Astrocyte (in vitro differentiated cells and primary cell): Measurements from ENCODE around the gene SLC12A5. TPM values are rescaled to one million over a fixed set of nuclear protein-coding genes. Genes with fewer than 3 reads are reported as not detected.
"Not testable (repeated sequence)": the region's sequence is repeated elsewhere in the genome, so short reads cannot be mapped to it uniquely, and the experiment has no call there.

ENCODE experiments used
- DNase-seq: peaks from one replicate; pipeline ENCODE4 v3.0.0-alpha.2; 2010; ENCODE audit warnings: low read depth
- FAIRE-seq: peaks from 2 replicates; lab custom pipeline; 2011; peaks lifted over from hg19 to GRCh38; lab: Jason Lieb, UNC
- H2AFZ ChIP-seq: 2 replicates; pipeline ENCODE4 v1.6.0; 2012; ENCODE audit warnings: low read depth, low read length, inconsistent platforms
- H3K27ac ChIP-seq: 2 replicates; pipeline ENCODE4 v1.5.1; 2011; ENCODE audit warnings: low read depth, low read length, inconsistent platforms
- H3K27me3 ChIP-seq: 2 replicates; pipeline ENCODE4 v1.6.0; 2011; ENCODE audit warnings: low read length, inconsistent platforms; ENCODE audit not compliant: insufficient read depth
- H3K36me3 ChIP-seq: 2 replicates; pipeline ENCODE4 v1.5.1; 2011; ENCODE audit warnings: low read length, inconsistent platforms; ENCODE audit not compliant: insufficient read depth
- H3K4me1 ChIP-seq: 2 replicates; pipeline ENCODE4 v1.5.1; 2011; ENCODE audit warnings: low read length, inconsistent platforms; ENCODE audit not compliant: insufficient read depth
- H3K4me2 ChIP-seq: 2 replicates; pipeline ENCODE4 v1.6.0; 2012; ENCODE audit warnings: low read length, inconsistent platforms
- H3K4me3 ChIP-seq: 2 replicates; pipeline ENCODE4 v1.5.1; 2011; ENCODE audit warnings: low read depth, mild to moderate bottlenecking, low read length, inconsistent platforms; ENCODE audit not compliant: insufficient read depth
- H3K79me2 ChIP-seq: 2 replicates; pipeline ENCODE4 v1.6.0; 2012; ENCODE audit warnings: mild to moderate bottlenecking, low read length, inconsistent platforms; ENCODE audit not compliant: insufficient read depth
- H3K9ac ChIP-seq: 2 replicates; pipeline ENCODE4 v1.6.0; 2012; ENCODE audit warnings: mild to moderate bottlenecking, low read length, inconsistent platforms
- H3K9me3 ChIP-seq: 2 replicates; pipeline ENCODE4 v1.5.1; 2012; ENCODE audit warnings: low read depth, mild to moderate bottlenecking, low read length, inconsistent platforms; ENCODE audit not compliant: insufficient read depth
- H4K20me1 ChIP-seq: 2 replicates; pipeline ENCODE4 v1.6.0; 2012; ENCODE audit warnings: low read length, inconsistent platforms; ENCODE audit not compliant: insufficient read depth
- H3K27ac Mint-ChIP-seq: one replicate; pipeline ENCODE4 v1.8.0; 2021; ENCODE audit warnings: mild to moderate bottlenecking, mixed read lengths; ENCODE audit not compliant: unreplicated experiment
- H3K27me3 Mint-ChIP-seq: one replicate; pipeline ENCODE4 v1.8.0; 2021; ENCODE audit warnings: low read depth, mixed read lengths; ENCODE audit not compliant: unreplicated experiment
- H3K36me3 Mint-ChIP-seq: one replicate; pipeline ENCODE4 v1.8.0; 2021; ENCODE audit warnings: low read depth, mixed read lengths; ENCODE audit not compliant: unreplicated experiment
- H3K4me1 Mint-ChIP-seq: one replicate; pipeline ENCODE4 v1.8.0; 2021; ENCODE audit warnings: low read depth, mixed read lengths; ENCODE audit not compliant: unreplicated experiment
- H3K4me3 Mint-ChIP-seq: one replicate; pipeline ENCODE4 v1.8.0; 2021; ENCODE audit warnings: mild to moderate bottlenecking, moderate library complexity, mixed read lengths; ENCODE audit not compliant: unreplicated experiment
- H3K9me3 Mint-ChIP-seq: one replicate; pipeline ENCODE4 v1.8.0; 2021; ENCODE audit warnings: mild to moderate bottlenecking, mixed read lengths; ENCODE audit not compliant: unreplicated experiment
- EZH2 ChIP-seq: IDR thresholded peaks from 2 replicates; pipeline ENCODE4 v1.6.1; 2012; ENCODE audit warnings: mild to moderate bottlenecking, low read length, inconsistent platforms; ENCODE audit not compliant: insufficient read depth
- total RNA-seq: library from RNA; stranded (reverse); gene quantifications from 2 replicates; pipeline ENCODE4 v1.2.1, GENCODE V29; 2021
- TF ChIP-seq, protein P1 (sequence below): IDR thresholded peaks from 2 replicates; pipeline ENCODE4 v1.5.1; 2011; ENCODE audit warnings: low read depth, mild to moderate bottlenecking, inconsistent platforms, low read length, moderate library complexity; ENCODE audit not compliant: insufficient read depth

The SLC12A5 gene
- total RNA-seq, 1 donor from 2014 or later: 14.6 TPM

DNA sequence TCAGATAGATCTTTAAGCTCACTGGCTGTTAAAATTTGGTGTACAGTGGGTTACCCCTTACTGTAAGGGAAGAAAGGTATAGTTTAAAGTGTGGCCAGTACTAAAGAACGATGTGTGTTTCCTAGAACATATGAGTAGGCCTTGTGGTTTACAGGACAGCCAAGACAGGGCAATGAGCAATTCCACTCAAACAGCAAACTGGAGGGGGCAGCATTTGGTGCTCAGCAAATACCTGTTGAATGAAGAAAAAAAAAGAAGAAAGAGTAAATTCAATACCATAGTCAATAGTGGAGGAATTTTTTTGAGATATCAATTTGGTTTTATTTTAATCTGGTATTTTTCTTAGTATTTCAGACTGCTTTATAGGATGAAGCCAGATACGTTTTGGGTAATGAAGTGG is 64.5 kb downstream of the SLC12A5 start:
- Mint-ChIP-seq H3K9me3 (no peaks in the 10 kb centered on the region), H3K4me3 (no peak overlapping the region), H3K36me3 (no peaks in the 10 kb centered on the region), H3K27me3 (peaks cover 3% of the 10 kb centered on the region), H3K4me1 (no peaks in the 10 kb centered on the region), H3K27ac (no peak overlapping the region)
- no peak for FAIRE-seq
- no peak for TF ChIP-seq EZH2
- TF ChIP-seq, protein P1, sequence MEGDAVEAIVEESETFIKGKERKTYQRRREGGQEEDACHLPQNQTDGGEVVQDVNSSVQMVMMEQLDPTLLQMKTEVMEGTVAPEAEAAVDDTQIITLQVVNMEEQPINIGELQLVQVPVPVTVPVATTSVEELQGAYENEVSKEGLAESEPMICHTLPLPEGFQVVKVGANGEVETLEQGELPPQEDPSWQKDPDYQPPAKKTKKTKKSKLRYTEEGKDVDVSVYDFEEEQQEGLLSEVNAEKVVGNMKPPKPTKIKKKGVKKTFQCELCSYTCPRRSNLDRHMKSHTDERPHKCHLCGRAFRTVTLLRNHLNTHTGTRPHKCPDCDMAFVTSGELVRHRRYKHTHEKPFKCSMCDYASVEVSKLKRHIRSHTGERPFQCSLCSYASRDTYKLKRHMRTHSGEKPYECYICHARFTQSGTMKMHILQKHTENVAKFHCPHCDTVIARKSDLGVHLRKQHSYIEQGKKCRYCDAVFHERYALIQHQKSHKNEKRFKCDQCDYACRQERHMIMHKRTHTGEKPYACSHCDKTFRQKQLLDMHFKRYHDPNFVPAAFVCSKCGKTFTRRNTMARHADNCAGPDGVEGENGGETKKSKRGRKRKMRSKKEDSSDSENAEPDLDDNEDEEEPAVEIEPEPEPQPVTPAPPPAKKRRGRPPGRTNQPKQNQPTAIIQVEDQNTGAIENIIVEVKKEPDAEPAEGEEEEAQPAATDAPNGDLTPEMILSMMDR: no peak
- Histone ChIP-seq H3K4me3 (no peak overlapping the region), H3K9ac (no peak overlapping the region), H3K4me1 (peaks cover 2% of the 10 kb centered on the region), H3K4me2 (no peak overlapping the region), H4K20me1 (peaks cover 7% of the 10 kb centered on the region), H3K27ac (no peak overlapping the region), H2AFZ (no peak overlapping the region), H3K36me3 (no peaks in the 10 kb centered on the region), H3K27me3 (peaks cover 2% of the 10 kb centered on the region), H3K9me3 (no peaks in the 10 kb centered on the region), H3K79me2 (peaks cover 10% of the 10 kb centered on the region)
- DNase-seq: no peak

DNA sequence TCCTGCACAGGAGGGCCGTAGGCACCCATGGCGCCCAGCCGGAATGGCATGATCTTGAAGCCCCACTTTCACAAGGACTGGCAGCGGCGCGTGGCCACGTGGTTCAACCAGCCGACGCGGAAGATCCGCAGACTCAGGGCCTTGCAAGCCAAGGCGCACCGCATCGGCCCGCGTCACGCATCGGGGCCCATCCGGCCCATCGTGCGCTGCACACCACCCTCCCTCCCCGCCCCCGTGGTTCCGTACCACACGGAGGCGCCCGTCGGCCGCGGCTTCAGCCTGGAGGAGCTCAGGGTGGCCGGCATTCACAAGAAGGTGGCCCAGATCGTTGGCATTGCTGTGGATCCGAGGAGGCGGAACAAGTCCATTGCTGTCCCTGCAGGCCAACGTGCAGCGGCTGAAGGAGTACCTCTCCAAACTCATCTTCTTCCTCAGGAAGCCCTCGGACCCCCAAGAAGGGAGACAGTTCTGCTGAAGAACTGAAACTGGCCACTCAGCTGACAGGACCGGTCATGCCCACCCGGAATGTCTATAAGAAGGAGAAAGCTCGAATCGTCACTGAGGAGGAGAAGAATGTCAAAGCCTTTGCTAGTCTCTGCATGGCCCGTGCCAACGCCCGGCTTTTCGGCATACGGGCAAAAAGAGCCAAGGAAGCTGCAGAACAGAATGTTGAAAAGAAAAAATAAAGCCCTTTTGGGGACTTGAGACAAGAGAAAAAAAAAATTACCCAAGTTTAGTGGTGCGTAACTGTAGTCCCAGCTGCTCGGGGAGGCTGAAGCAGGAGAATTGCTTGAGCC is 70.7 kb downstream of the SLC12A5 start:
- Histone ChIP-seq H3K9ac (no peak overlapping the region), H3K4me2 (peak overlapping the region; percentile 26), H3K27ac (no peak overlapping the region), H3K4me1 (no peaks in the 10 kb centered on the region), H3K36me3 (no peaks in the 10 kb centered on the region), H3K4me3 (no peak overlapping the region), H3K9me3 (no peaks in the 10 kb centered on the region), H3K27me3 (peaks cover 31% of the 10 kb centered on the region), H3K79me2 (no peaks in the 10 kb centered on the region), H4K20me1 (no peaks in the 10 kb centered on the region), H2AFZ (no peak overlapping the region)
- Mint-ChIP-seq H3K9me3 (peaks cover 3% of the 10 kb centered on the region), H3K27me3 (peaks cover 34% of the 10 kb centered on the region), H3K4me3 (peak overlapping the region; percentile 45), H3K27ac (no peak overlapping the region), H3K36me3 (no peaks in the 10 kb centered on the region), H3K4me1 (no peaks in the 10 kb centered on the region)
- no peak for DNase-seq
- TF ChIP-seq, protein P1: no peak
- peak; percentile 71 for TF ChIP-seq EZH2
- FAIRE-seq: no peak

DNA sequence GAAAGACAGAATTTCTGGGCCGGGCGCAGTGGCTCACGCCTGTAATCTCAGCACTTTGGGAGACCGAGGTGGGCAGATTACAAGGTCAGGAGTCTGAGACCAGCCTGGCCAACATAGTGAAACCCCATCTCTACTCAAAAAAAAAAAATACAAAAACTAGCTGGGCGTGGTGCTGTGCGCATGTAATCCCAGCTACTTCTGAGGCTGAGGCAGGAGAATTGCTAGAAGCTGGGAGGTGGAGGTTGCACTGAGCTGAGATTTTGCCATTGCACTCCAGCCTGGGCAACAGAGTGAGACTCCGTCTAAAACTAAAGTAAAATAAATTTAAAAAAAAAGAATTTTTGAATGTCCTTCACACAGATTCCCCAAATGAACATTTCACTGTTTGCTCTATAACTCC is 71.4 kb downstream of the SLC12A5 start:
- peaks cover 33% of the 10 kb centered on the region for H3K27me3 ChIP-seq
- H3K36me3 ChIP-seq, H3K9me3 Mint-ChIP-seq, H4K20me1 ChIP-seq, H3K4me3 ChIP-seq, H3K27ac Mint-ChIP-seq, H3K9ac ChIP-seq, H3K4me1 ChIP-seq, H3K4me3 Mint-ChIP-seq, H3K79me2 ChIP-seq, H3K9me3 ChIP-seq, H2AFZ ChIP-seq, DNase-seq, H3K36me3 Mint-ChIP-seq, H3K4me1 Mint-ChIP-seq, H3K4me2 ChIP-seq, H3K27ac ChIP-seq, FAIRE-seq: not testable (repeated sequence)
- peaks cover 36% of the 10 kb centered on the region for H3K27me3 Mint-ChIP-seq
